BJ (cell line): ENCODE data around the gene DCDC1. TPM values are rescaled to one million over a fixed set of nuclear protein-coding genes. Genes with fewer than 3 reads are reported as not detected.

Experiments used
- CTCF ChIA-PET: fragments of 350-600 bp; formaldehyde crosslinking; extraction: SDS; loops from one replicate; lab custom pipeline; 2021; ENCODE audit warnings: antibody characterized with exemption, inconsistent platforms; lab: Yijun Ruan, JAX
- POLR2A ChIA-PET: fragments of 300-600 bp; sonication (Branson Sonifier 250); formaldehyde crosslinking; extraction: SDS; loops from one replicate; lab custom pipeline; 2021; ENCODE audit warnings: antibody characterized with exemption; lab: Charles Lee
- DNase-seq: peaks from one replicate; pipeline ENCODE4 v3.0.0-alpha.2; 2011; ENCODE audit warnings: low read depth
- H3K27me3 ChIP-seq: 2 replicates; pipeline ENCODE4 v1.6.0; 2011; ENCODE audit warnings: low read length; ENCODE audit not compliant: control insufficient read depth, insufficient read depth
- H3K36me3 ChIP-seq: 2 replicates; pipeline ENCODE4 v1.5.1; 2011; ENCODE audit warnings: low read length; ENCODE audit not compliant: control insufficient read depth, insufficient read depth
- H3K4me3 ChIP-seq: 2 replicates; pipeline ENCODE4 v1.5.1; 2011; ENCODE audit warnings: low read depth, mild to moderate bottlenecking, control low read depth, low read length
- CTCF ChIP-seq: IDR thresholded peaks from 2 replicates; pipeline ENCODE4 v1.5.1; 2011; ENCODE audit warnings: low read depth, mild to moderate bottlenecking, control low read depth, inconsistent platforms, low read length, moderate library complexity; ENCODE audit not compliant: insufficient read depth
- polyA plus RNA-seq: library from polyadenylated mRNA; depleted of rRNA; stranded (reverse); fragments of >200 nt; gene quantifications from 2 replicates; pipeline ENCODE4 v1.2.3, GENCODE V29; 2011; rRNA removed

DCDC1 gene
- polyA plus RNA-seq, 1 experiment, result not detected

- Histone ChIP-seq H3K4me3 (no peak overlapping the region), H3K27me3 (no peaks in the 10 kb centered on the region; the same call in 1 of the 2 replicates), H3K36me3 (no peaks in the 10 kb centered on the region)
- CTCF ChIA-PET, result interaction anchor here (1.1 kb wide), 1 partner anchor 11 kb away, joined by 4 read pairs; no protein-coding TSS in a partner anchor
- no peak for DNase-seq
- TF ChIP-seq CTCF, result no peak
- POLR2A ChIA-PET, result no interaction called here
Measured at GRCh38 chr11:30814737-30815136, 554.8 kb downstream of the DCDC1 start.

Other genes with a start within 250 kb of the DCDC1 start
- 8.8 and 14.2 TPM in 2 replicates for gene DNAJC24, start 121 bp upstream of the DCDC1 start, polyA plus RNA-seq
- gene IMMP1L, start 139.9 kb upstream of the DCDC1 start, polyA plus RNA-seq, result 8.0 and 19.0 TPM in 2 replicates
- 11.8 and 17.5 TPM in 2 replicates for gene ELP4, start 140.0 kb upstream of the DCDC1 start, polyA plus RNA-seq